ENCODE data around the gene TOMM6. TPM values are rescaled to one million over a fixed set of nuclear protein-coding genes. Genes with fewer than 3 reads are reported as not detected.

The TOMM6 gene
- total RNA-seq, 1 donor from 2014 or later = 167 TPM

DNA sequence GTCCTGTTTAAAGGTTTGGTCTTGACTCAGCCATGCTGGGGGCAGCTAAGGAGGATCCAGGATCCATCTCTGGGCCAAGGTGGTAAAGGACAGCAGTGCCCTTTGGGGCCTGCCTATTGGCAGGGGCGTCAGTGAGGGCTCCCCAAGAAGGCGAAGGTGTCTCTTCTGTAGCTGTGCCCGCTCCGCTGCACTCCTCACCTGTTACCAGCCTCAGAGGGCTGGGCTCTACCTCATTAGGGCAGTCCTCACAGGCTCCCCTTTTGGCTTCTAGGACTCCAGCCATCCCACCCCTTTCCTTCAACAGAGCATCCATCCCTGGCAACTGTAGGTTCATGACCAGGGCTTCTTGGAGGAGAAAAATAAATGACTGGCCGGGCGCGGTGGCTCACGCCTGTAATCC lies 18.1 kb upstream of the TOMM6 start:
- H3K4me3 Mint-ChIP-seq (ENCODE audit: unreplicated experiment) = no peak overlapping the region
- H3K4me1 Mint-ChIP-seq (ENCODE audit: unreplicated experiment) = peaks cover 33% of the 10 kb centered on the region
- peaks cover 23% of the 10 kb centered on the region for H3K36me3 Mint-ChIP-seq (ENCODE audit: low read depth, unreplicated experiment)
- no peak for DNase-seq (ENCODE audit: low spot score)
- no peaks in the 10 kb centered on the region for H3K9me3 Mint-ChIP-seq (ENCODE audit: unreplicated experiment)
- peaks cover 3% of the 10 kb centered on the region for H3K27me3 Mint-ChIP-seq (ENCODE audit: unreplicated experiment)
- TF ChIP-seq, protein P1, sequence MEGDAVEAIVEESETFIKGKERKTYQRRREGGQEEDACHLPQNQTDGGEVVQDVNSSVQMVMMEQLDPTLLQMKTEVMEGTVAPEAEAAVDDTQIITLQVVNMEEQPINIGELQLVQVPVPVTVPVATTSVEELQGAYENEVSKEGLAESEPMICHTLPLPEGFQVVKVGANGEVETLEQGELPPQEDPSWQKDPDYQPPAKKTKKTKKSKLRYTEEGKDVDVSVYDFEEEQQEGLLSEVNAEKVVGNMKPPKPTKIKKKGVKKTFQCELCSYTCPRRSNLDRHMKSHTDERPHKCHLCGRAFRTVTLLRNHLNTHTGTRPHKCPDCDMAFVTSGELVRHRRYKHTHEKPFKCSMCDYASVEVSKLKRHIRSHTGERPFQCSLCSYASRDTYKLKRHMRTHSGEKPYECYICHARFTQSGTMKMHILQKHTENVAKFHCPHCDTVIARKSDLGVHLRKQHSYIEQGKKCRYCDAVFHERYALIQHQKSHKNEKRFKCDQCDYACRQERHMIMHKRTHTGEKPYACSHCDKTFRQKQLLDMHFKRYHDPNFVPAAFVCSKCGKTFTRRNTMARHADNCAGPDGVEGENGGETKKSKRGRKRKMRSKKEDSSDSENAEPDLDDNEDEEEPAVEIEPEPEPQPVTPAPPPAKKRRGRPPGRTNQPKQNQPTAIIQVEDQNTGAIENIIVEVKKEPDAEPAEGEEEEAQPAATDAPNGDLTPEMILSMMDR (IDR thresholded peaks at IDR 0.05; ENCODE audit: unreplicated experiment) = no peak
- peak overlapping the region; percentile 78 for H3K27ac Mint-ChIP-seq (ENCODE audit: unreplicated experiment)

DNA sequence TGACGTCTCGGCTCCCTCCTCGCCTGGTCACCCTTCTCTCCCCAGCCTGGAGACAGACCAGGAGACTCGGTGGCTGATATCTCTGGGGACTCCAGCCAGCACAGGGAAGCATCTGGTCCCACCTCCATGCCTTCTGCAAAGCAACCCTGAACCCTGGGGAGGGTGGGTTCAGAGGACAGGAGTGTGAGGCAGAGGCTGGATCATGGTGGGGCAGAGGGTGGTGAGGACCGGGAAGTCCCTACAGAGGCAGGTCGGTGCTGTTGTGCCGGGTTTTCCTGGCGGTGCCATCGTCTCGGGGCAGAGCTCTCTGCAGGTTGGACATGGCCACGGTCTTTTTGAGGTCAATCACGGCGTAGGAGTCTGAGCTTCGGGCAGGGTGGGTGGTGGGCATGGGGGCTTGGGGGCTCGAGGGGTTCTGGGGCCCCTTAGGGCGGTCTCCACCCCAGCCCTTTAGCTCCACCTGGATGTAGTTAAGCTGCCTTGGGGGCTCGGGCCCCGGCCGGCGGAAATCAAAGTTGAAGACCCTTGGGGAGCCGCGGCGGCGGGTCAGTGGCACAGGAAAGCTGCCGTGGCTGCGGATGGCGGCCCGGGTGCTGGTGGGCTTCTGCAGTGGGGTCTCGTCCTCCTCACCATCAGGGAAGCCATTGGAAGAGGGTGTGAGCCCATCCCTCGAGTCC lies 17.0 kb upstream of the TOMM6 start:
- Mint-ChIP-seq H3K27ac (ENCODE audit: unreplicated experiment) (peak overlapping the region; percentile 49), H3K4me1 (ENCODE audit: unreplicated experiment) (peaks cover 33% of the 10 kb centered on the region), H3K4me3 (ENCODE audit: unreplicated experiment) (no peak overlapping the region), H3K9me3 (ENCODE audit: unreplicated experiment) (no peaks in the 10 kb centered on the region), H3K36me3 (ENCODE audit: low read depth, unreplicated experiment) (peaks cover 31% of the 10 kb centered on the region), H3K27me3 (ENCODE audit: unreplicated experiment) (peaks cover 2% of the 10 kb centered on the region)
- TF ChIP-seq, protein P1 (IDR thresholded peaks at IDR 0.05; ENCODE audit: unreplicated experiment) = no peak
- no peak for DNase-seq (ENCODE audit: low spot score)

DNA sequence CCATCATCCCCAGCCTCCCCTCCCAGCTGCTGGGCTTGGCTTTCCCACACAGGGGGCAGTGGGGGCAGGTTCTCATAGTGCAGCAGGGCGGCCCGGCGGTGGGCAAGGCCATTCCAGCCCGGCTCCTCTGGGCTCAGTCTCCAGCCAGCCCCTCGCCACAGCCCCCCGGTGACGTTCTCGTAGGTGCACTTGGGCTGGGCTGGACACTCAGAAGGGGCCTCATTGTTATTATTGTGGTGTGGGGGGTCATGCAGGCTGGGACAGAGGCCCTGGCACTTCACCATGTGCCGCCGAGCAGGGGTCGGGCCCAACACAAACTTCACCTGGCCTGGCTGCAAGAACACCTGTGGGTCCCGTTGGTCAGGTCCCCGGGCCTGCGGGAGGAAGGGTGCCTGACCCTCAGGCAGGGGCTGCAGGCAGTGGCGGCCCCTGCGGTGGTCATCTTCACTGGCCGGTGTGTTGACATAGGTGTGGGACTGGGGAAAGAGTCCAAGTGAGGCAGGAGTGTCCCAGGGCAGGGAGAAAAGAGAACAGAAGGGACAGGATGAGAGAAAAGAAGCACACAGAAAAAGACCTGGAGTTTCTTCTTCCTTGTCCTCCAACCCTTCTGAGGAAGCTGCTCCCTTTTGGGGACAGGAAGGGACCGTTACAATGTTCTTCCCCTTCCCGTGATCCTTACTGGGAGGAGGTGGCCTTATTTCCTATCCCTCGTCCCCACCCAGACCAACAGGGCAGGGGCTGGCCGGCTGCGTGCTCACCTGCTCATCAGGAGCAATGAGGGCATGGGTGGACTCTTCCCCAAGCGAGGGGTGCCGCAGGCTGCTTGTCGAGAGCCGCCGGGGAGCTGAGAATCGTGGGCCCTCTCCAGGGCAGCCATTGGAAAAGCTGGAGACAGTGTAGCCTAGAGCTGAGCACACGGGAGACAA lies 16.2 kb upstream of the TOMM6 start:
- Mint-ChIP-seq H3K36me3 (ENCODE audit: low read depth, unreplicated experiment) (peaks cover 31% of the 10 kb centered on the region), H3K27me3 (ENCODE audit: unreplicated experiment) (no peaks in the 10 kb centered on the region), H3K4me3 (ENCODE audit: unreplicated experiment) (no peak overlapping the region), H3K9me3 (ENCODE audit: unreplicated experiment) (no peaks in the 10 kb centered on the region), H3K27ac (ENCODE audit: unreplicated experiment) (peak overlapping the region; percentile 22), H3K4me1 (ENCODE audit: unreplicated experiment) (peaks cover 33% of the 10 kb centered on the region)
- no peak for DNase-seq (ENCODE audit: low spot score)
- TF ChIP-seq, protein P1 (IDR thresholded peaks at IDR 0.05; ENCODE audit: unreplicated experiment) = no peak

DNA sequence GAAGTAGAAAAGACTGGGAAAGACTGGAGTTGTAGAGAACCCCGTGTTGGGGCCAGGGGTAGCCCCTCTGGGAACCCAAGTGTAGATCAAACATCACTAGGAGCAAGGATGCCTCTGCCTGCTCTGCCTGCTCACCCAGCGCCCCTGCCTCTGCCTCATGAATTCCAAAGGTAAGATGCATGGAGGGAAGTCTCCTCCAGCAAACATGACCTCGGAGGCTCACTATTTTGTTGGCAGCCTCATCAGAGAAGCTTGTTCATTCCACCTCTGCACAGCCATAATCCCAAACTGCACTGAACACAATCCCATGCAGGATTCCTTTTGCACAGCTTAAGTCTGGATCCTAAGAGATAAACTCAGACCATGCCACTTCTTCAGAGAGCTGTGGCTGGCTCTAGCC lies 12.7 kb upstream of the TOMM6 start:
- peaks cover 40% of the 10 kb centered on the region for H3K36me3 Mint-ChIP-seq (ENCODE audit: low read depth, unreplicated experiment)
- H3K9me3 Mint-ChIP-seq (ENCODE audit: unreplicated experiment) = no peaks in the 10 kb centered on the region
- peak overlapping the region; percentile 31 for H3K4me3 Mint-ChIP-seq (ENCODE audit: unreplicated experiment)
- no peaks in the 10 kb centered on the region for H3K27me3 Mint-ChIP-seq (ENCODE audit: unreplicated experiment)
- H3K27ac Mint-ChIP-seq (ENCODE audit: unreplicated experiment) = no peak overlapping the region
- no peak for DNase-seq (ENCODE audit: low spot score)
- TF ChIP-seq, protein P1 (IDR thresholded peaks at IDR 0.05; ENCODE audit: unreplicated experiment) = no peak
- peaks cover 11% of the 10 kb centered on the region for H3K4me1 Mint-ChIP-seq (ENCODE audit: unreplicated experiment)
